HCT116 (cell line): ENCODE measurements around the gene SDHD. TPM values are rescaled to one million over a fixed set of nuclear protein-coding genes. Genes with fewer than 3 reads are reported as not detected.

Experiments
- ATAC-seq: fragments of 200-7000 bp; cut with Tn5 transposase; 2 replicates; pipeline ENCODE4 v1.9.1; 2020; ENCODE audit warnings: mild to moderate bottlenecking, moderate library complexity
- BruUV-seq: library from RNA; stranded (reverse); fragments of 400-500 nt; replicated peaks from 2 replicates; lab custom pipeline; 2021; lab: Mats Ljungman, UMichigan
- CTCF ChIA-PET: fragments of 300-600 bp; sonication (Branson Sonifier 250); formaldehyde crosslinking; loops from one replicate; lab custom pipeline; 2021; ENCODE audit warnings: antibody characterized with exemption; lab: Charles Lee
- POLR2A ChIA-PET: fragments of 300-600, 350-600 bp; sonication (Branson Sonifier 250); formaldehyde crosslinking; loops from one replicate; lab custom pipeline; 2021; ENCODE audit warnings: antibody characterized with exemption; lab: Charles Lee
- RAD21 ChIA-PET, 2 experiments: fragments of 300-600 bp; sonication (Branson Sonifier 250); formaldehyde crosslinking; loops; one replicate each; lab custom pipeline; 2023; ENCODE audit warnings: low total read pairs in 2 of 2; ENCODE audit not compliant: uncharacterized antibody in 2 of 2, unreplicated experiment in 2 of 2, low non-redundant PET in 1 of 2; lab: Charles Lee
- DNase-seq: peaks from one replicate; pipeline ENCODE4 v3.0.0-alpha.2; 2010; ENCODE audit warnings: low read depth, low spot score
- H2AFZ ChIP-seq: fragments of 200-600 bp; shearing (Covaris generic), sonication (generic); 2 replicates; pipeline ENCODE4 v1.6.1; 2017; ENCODE audit warnings: low read depth, mixed run types, mixed read lengths, antibody characterized with exemption, low read length; ENCODE audit not compliant: poor library complexity, severe bottlenecking
- H3K27ac ChIP-seq: 2 replicates; pipeline ENCODE4 v1.5.1; 2012; ENCODE audit warnings: low read depth, low read length
- H3K27me3 ChIP-seq: fragments of 200-600 bp; sonication (generic); 2 replicates; pipeline ENCODE4 v1.6.1; 2016; ENCODE audit warnings: mixed run types, low read length, mixed read lengths; ENCODE audit not compliant: insufficient read depth
- H3K36me3 ChIP-seq, 2 experiments: fragments of 200-500 bp in 1 of 2; fragments of 200-600 bp in 1 of 2; sonication (Bioruptor generic) in 1 of 2; sonication (generic) in 1 of 2; 2 replicates each; pipeline versions ENCODE4 v1.5.1 to v1.6.1; 2014 to 2016; ENCODE audit warnings: low read length in 2 of 2, inconsistent platforms in 1 of 2, mixed read lengths in 1 of 2, mixed run types in 1 of 2; ENCODE audit not compliant: insufficient read depth in 2 of 2, control insufficient read depth in 1 of 2
- H3K4me1 ChIP-seq, 2 experiments: fragments of 200-600 bp in 1 of 2; sonication (generic) in 1 of 2; 2 replicates each; pipeline versions ENCODE4 v1.5.1 to v1.6.1; 2012 to 2017; ENCODE audit warnings: low read length in 2 of 2, inconsistent platforms in 1 of 2, mild to moderate bottlenecking in 1 of 2, mixed read lengths in 1 of 2, mixed run types in 1 of 2, moderate library complexity in 1 of 2; ENCODE audit not compliant: insufficient read depth in 2 of 2, control insufficient read depth in 1 of 2
- H3K4me2 ChIP-seq: fragments of 200-600 bp; sonication (generic); 2 replicates; pipeline ENCODE4 v1.6.1; 2017; ENCODE audit warnings: mixed run types, low read length, mixed read lengths
- H3K4me3 ChIP-seq, 2 experiments: fragments of 200-600 bp in 1 of 2; sonication (generic) in 1 of 2; replicated peaks in 1 of 2; 2 replicates each; pipeline ENCODE4 v1.5.1; 2011 to 2016; ENCODE audit warnings: low read length in 2 of 2, control low read depth in 1 of 2, low read depth in 1 of 2, mild to moderate bottlenecking in 1 of 2, mixed read lengths in 1 of 2, mixed run types in 1 of 2
- H3K79me2 ChIP-seq: fragments of 200-600 bp; sonication (generic); 2 replicates; pipeline ENCODE4 v1.6.1; 2017; ENCODE audit warnings: mild to moderate bottlenecking, mixed run types, low read length, moderate library complexity, mixed read lengths; ENCODE audit not compliant: insufficient read depth
- H3K9ac ChIP-seq: fragments of 200-600 bp; sonication (generic); 2 replicates; pipeline ENCODE4 v1.6.1; 2016; ENCODE audit warnings: low read length, mixed read lengths
- H3K9me2 ChIP-seq: fragments of 200-600 bp; sonication (generic), shearing (Covaris generic); 2 replicates; pipeline ENCODE4 v1.6.1; 2017; ENCODE audit warnings: mixed run types, mild to moderate bottlenecking, moderate library complexity; ENCODE audit not compliant: insufficient read depth
- H3K9me3 ChIP-seq, 2 experiments: fragments of 200-500 bp in 1 of 2; fragments of 200-600 bp in 1 of 2; sonication (Bioruptor generic) in 1 of 2; sonication (generic) in 1 of 2; 2 replicates each; pipeline ENCODE4 v1.6.1; 2014 to 2017; ENCODE audit warnings: low read length in 2 of 2, mixed read lengths in 2 of 2, inconsistent platforms in 1 of 2, low read depth in 1 of 2, mild to moderate bottlenecking in 1 of 2, mixed run types in 1 of 2, moderate library complexity in 1 of 2; ENCODE audit not compliant: control insufficient read depth in 1 of 2, insufficient read depth in 1 of 2
- H4K20me1 ChIP-seq: fragments of 200-600 bp; sonication (generic), shearing (Covaris generic); 2 replicates; pipeline ENCODE4 v1.6.1; 2017; ENCODE audit warnings: mixed run types, mild to moderate bottlenecking, moderate library complexity; ENCODE audit not compliant: insufficient read depth
- CBX3 ChIP-seq: IDR thresholded peaks from 2 replicates; pipeline ENCODE4 v1.6.1; 2012; ENCODE audit warnings: low read depth
- EGR1 ChIP-seq: IDR thresholded peaks from 2 replicates; pipeline ENCODE4 v1.6.1; 2012; ENCODE audit warnings: low read depth
- ELF1 ChIP-seq: IDR thresholded peaks from 2 replicates; pipeline ENCODE4 v1.6.1; 2012; ENCODE audit warnings: low read depth, borderline replicate concordance
- EZH2 ChIP-seq: fragments of 200-600 bp; sonication (generic); IDR thresholded peaks from 2 replicates; pipeline ENCODE4 v1.6.1; 2017; ENCODE audit warnings: antibody characterized with exemption, mixed run types
- EZH2phosphoT487 ChIP-seq: fragments of 200-600 bp; IDR thresholded peaks from 2 replicates; pipeline ENCODE4 v1.6.1; 2018; ENCODE audit warnings: antibody characterized with exemption, borderline replicate concordance
- FOSL1 ChIP-seq: IDR thresholded peaks from 2 replicates; pipeline ENCODE4 v1.6.1; 2012; ENCODE audit warnings: low read depth
- JUND ChIP-seq: IDR thresholded peaks from 2 replicates; pipeline ENCODE4 v1.6.1; 2012
- POLR2A ChIP-seq: IDR thresholded peaks from 2 replicates; pipeline ENCODE4 v1.7.0; 2011; ENCODE audit warnings: borderline replicate concordance; ENCODE audit not compliant: insufficient read depth, insufficient read length; ENCODE audit errors: extremely low read depth
- POLR2AphosphoS5 ChIP-seq: IDR thresholded peaks from 2 replicates; pipeline ENCODE4 v1.6.1; 2011; ENCODE audit warnings: mild to moderate bottlenecking, low read depth, low read length, moderate library complexity
- RAD21 ChIP-seq: IDR thresholded peaks from 2 replicates; pipeline ENCODE4 v1.6.1; 2012; ENCODE audit warnings: low read depth, mild to moderate bottlenecking
- SIN3A ChIP-seq: IDR thresholded peaks from 2 replicates; pipeline ENCODE4 v1.6.1; 2012; ENCODE audit warnings: low read depth
- SP1 ChIP-seq: IDR thresholded peaks from 2 replicates; pipeline ENCODE4 v1.6.1; 2012; ENCODE audit warnings: low read depth
- SRF ChIP-seq: IDR thresholded peaks from 2 replicates; pipeline ENCODE4 v1.6.1; 2012; ENCODE audit warnings: low read depth
- TCF7L2 ChIP-seq: IDR thresholded peaks from 2 replicates; pipeline ENCODE4 v1.7.0; 2011; ENCODE audit warnings: borderline replicate concordance, inconsistent platforms; ENCODE audit not compliant: insufficient read depth, insufficient read length; ENCODE audit errors: extremely low read depth
- YY1 ChIP-seq: IDR thresholded peaks from 2 replicates; pipeline ENCODE4 v1.6.1; 2011; ENCODE audit warnings: low read length, low read depth, moderate library complexity, mild to moderate bottlenecking; ENCODE audit not compliant: insufficient replicate concordance; ENCODE audit errors: extremely low read depth
- ZFX ChIP-seq: fragments of 450-650 bp; IDR thresholded peaks from 2 replicates; pipeline ENCODE4 v1.6.1; 2017
- intact Hi-C: fragments of 100-400 bp; cut with micrococcal nuclease; formaldehyde crosslinking; loops from 2 replicates; pipeline ENCODE4 v1.10.0; 2022
- total RNA-seq: library from RNA; stranded (reverse); gene quantifications from one replicate; pipeline ENCODE4 v1.2.1, GENCODE V29; 2021; ENCODE audit not compliant: unreplicated experiment
- TF ChIP-seq, protein P1 (sequence below): IDR thresholded peaks from 2 replicates; pipeline ENCODE4 v1.6.1; 2012
- TF ChIP-seq, protein P2 (sequence below): IDR thresholded peaks from 2 replicates; pipeline ENCODE4 v1.6.1; 2012; ENCODE audit warnings: low read depth
- TF ChIP-seq, protein P3 (sequence below): IDR thresholded peaks from 2 replicates; pipeline ENCODE4 v1.6.1; 2012
- TF ChIP-seq, protein P4 (sequence below): IDR thresholded peaks from 2 replicates; pipeline ENCODE4 v1.6.1; 2011; ENCODE audit warnings: mild to moderate bottlenecking, low read length, moderate library complexity; ENCODE audit not compliant: insufficient replicate concordance; ENCODE audit errors: extremely low read depth

Gene SDHD
- total RNA-seq, 1 experiment from 2014 or later, result 129 TPM

DNA sequence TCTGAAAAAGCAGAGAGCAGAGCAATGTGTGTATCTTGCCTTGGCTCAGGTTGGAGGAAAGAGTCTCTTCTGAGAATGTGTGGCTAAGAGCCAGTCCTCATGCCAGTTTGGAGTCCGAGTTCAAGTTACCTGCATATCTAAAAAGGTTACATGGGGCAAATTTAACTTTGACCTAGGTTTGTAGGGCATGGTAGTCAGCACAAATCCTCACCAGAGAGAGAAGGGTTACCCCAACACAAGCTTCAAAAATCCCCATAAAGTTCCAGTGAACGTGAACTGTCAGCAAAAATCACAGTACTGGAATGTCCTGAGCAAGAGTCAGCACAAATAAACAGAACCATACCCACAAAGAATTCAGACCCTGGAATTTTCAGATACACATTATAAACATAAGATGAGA is 13.8 kb downstream of the SDHD start:
- H3K79me2 ChIP-seq, result no peaks in the 10 kb centered on the region
- DNase-seq (no peak), ATAC-seq (no peak)
- H3K9ac ChIP-seq, result no peak overlapping the region
- POLR2A ChIA-PET, result interaction anchor here (1.0 kb wide), 1 partner anchor 13 kb away, joined by 4 read pairs; no protein-coding TSS in a partner anchor
- H3K4me3 ChIP-seq, result no peak overlapping the region
- no peaks in the 10 kb centered on the region; the same call in 1 of the 2 replicates for H4K20me1 ChIP-seq
- CTCF ChIA-PET, result interaction anchor here (0.6 kb wide), 1 partner anchor 19 kb away, joined by 3 read pairs; no protein-coding TSS in a partner anchor
- no peaks in the 10 kb centered on the region for H3K9me3 ChIP-seq
- peaks cover 0 to 21% of the 10 kb centered on the region in 2 experiments; a peak in 2 of 4 replicates for H3K4me1 ChIP-seq
- H3K9me2 ChIP-seq, result no peaks in the 10 kb centered on the region
- RAD21 ChIA-PET, result no interaction called here
- H3K27me3 ChIP-seq, result no peaks in the 10 kb centered on the region
- peaks cover 0 to 4% of the 10 kb centered on the region in 2 experiments; a peak in 3 of 4 replicates for H3K36me3 ChIP-seq
- BruUV-seq, result no TSS peak
- intact Hi-C loops, result no loop called here
- no peak overlapping the region for H2AFZ ChIP-seq
- H3K4me2 ChIP-seq, result no peak overlapping the region
- TF ChIP-seq POLR2AphosphoS5, result no peak
- no peak for TF ChIP-seq SP1
- TF ChIP-seq EZH2phosphoT487, result no peak
- TF ChIP-seq, protein P1, sequence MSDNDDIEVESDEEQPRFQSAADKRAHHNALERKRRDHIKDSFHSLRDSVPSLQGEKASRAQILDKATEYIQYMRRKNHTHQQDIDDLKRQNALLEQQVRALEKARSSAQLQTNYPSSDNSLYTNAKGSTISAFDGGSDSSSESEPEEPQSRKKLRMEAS, result no peak
- TF ChIP-seq, protein P2, sequence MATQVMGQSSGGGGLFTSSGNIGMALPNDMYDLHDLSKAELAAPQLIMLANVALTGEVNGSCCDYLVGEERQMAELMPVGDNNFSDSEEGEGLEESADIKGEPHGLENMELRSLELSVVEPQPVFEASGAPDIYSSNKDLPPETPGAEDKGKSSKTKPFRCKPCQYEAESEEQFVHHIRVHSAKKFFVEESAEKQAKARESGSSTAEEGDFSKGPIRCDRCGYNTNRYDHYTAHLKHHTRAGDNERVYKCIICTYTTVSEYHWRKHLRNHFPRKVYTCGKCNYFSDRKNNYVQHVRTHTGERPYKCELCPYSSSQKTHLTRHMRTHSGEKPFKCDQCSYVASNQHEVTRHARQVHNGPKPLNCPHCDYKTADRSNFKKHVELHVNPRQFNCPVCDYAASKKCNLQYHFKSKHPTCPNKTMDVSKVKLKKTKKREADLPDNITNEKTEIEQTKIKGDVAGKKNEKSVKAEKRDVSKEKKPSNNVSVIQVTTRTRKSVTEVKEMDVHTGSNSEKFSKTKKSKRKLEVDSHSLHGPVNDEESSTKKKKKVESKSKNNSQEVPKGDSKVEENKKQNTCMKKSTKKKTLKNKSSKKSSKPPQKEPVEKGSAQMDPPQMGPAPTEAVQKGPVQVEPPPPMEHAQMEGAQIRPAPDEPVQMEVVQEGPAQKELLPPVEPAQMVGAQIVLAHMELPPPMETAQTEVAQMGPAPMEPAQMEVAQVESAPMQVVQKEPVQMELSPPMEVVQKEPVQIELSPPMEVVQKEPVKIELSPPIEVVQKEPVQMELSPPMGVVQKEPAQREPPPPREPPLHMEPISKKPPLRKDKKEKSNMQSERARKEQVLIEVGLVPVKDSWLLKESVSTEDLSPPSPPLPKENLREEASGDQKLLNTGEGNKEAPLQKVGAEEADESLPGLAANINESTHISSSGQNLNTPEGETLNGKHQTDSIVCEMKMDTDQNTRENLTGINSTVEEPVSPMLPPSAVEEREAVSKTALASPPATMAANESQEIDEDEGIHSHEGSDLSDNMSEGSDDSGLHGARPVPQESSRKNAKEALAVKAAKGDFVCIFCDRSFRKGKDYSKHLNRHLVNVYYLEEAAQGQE, result no peak
- TF ChIP-seq, protein P3, sequence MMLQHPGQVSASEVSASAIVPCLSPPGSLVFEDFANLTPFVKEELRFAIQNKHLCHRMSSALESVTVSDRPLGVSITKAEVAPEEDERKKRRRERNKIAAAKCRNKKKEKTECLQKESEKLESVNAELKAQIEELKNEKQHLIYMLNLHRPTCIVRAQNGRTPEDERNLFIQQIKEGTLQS, result no peak
- no peak for TF ChIP-seq FOSL1
- TF ChIP-seq POLR2A, result no peak
- TF ChIP-seq CBX3, result no peak
- TF ChIP-seq JUND, result no peak
- no peak for TF ChIP-seq TCF7L2
- TF ChIP-seq SIN3A, result no peak
- no peak for TF ChIP-seq EGR1
- no peak for TF ChIP-seq EZH2
- TF ChIP-seq ELF1, result no peak
- no peak for TF ChIP-seq SRF
- TF ChIP-seq RAD21, result no peak
- TF ChIP-seq YY1, result no peak
- TF ChIP-seq ZFX, result no peak
- TF ChIP-seq, protein P4, sequence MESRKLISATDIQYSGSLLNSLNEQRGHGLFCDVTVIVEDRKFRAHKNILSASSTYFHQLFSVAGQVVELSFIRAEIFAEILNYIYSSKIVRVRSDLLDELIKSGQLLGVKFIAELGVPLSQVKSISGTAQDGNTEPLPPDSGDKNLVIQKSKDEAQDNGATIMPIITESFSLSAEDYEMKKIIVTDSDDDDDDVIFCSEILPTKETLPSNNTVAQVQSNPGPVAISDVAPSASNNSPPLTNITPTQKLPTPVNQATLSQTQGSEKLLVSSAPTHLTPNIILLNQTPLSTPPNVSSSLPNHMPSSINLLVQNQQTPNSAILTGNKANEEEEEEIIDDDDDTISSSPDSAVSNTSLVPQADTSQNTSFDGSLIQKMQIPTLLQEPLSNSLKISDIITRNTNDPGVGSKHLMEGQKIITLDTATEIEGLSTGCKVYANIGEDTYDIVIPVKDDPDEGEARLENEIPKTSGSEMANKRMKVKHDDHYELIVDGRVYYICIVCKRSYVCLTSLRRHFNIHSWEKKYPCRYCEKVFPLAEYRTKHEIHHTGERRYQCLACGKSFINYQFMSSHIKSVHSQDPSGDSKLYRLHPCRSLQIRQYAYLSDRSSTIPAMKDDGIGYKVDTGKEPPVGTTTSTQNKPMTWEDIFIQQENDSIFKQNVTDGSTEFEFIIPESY, result no peak
- TF ChIP-seq, all 23 proteins: peak for 0
- no peak overlapping the region for H3K27ac ChIP-seq
